ENCODE results near the gene DBF4B.

Gene DBF4B

GRCh38 chr17:44795421-44795820 is 87.0 kb downstream of the DBF4B start:
- TF ChIP-seq CTCF (IDR thresholded peaks at IDR 0.05; ENCODE audit: low read length, missing control alignments), result no peak
- no peak for DNase-seq (ENCODE audit: low read depth)
- H3K4me3 ChIP-seq (replicated peaks; ENCODE audit: low read depth, low read length), result no peak overlapping the region

GRCh38 chr17:44795928-44796327 is 87.5 kb downstream of the DBF4B start:
- TF ChIP-seq CTCF (IDR thresholded peaks at IDR 0.05; ENCODE audit: low read length, missing control alignments), result no peak
- DNase-seq (ENCODE audit: low read depth), result no peak
- H3K4me3 ChIP-seq (replicated peaks; ENCODE audit: low read depth, low read length), result no peak overlapping the region

GRCh38 chr17:44796731-44797130 is 88.3 kb downstream of the DBF4B start:
- DNase-seq (ENCODE audit: low read depth), result no peak
- H3K4me3 ChIP-seq (replicated peaks; ENCODE audit: low read depth, low read length), result no peak overlapping the region
- TF ChIP-seq CTCF (IDR thresholded peaks at IDR 0.05; ENCODE audit: low read length, missing control alignments), result no peak

- no peak overlapping the region for H3K4me3 ChIP-seq (replicated peaks; ENCODE audit: low read depth, low read length)
- DNase-seq (ENCODE audit: low read depth), result no peak
- TF ChIP-seq CTCF (IDR thresholded peaks at IDR 0.05; ENCODE audit: low read length, missing control alignments), result no peak
Observed at GRCh38 chr17:44797802-44798201, 89.3 kb downstream of the DBF4B start.

- TF ChIP-seq CTCF (IDR thresholded peaks at IDR 0.05; ENCODE audit: low read length, missing control alignments), result no peak
- H3K4me3 ChIP-seq (replicated peaks; ENCODE audit: low read depth, low read length), result no peak overlapping the region
- no peak for DNase-seq (ENCODE audit: low read depth)
Observed at GRCh38 chr17:44798356-44798755, 89.9 kb downstream of the DBF4B start.

Data from fibroblast of pulmonary artery (primary cell).